Small intestine (tissue), 7 donors: ENCODE data around the gene IFT122. TPM values are rescaled to one million over a fixed set of nuclear protein-coding genes. Genes with fewer than 3 reads are reported as not detected.

Source experiments
- DNase-seq, 2 donors: peaks; one replicate each; pipeline versions ENCODE4 v3.0.0 to v3.0.0-alpha.2; 2013
- FAIRE-seq: peaks from 2 replicates; lab custom pipeline; 2012; peaks lifted over from hg19 to GRCh38; lab: Jason Lieb, UNC
- H3K27ac ChIP-seq, 3 donors: one replicate each; pipeline ENCODE4 v1.5.1; 2013; ENCODE audit warnings: low read length in 2 of 3, mild to moderate bottlenecking in 2 of 3, control low read depth in 1 of 3, inconsistent platforms in 1 of 3, low read depth in 1 of 3, moderate library complexity in 1 of 3
- H3K27me3 ChIP-seq, 3 donors: one replicate each; pipeline ENCODE4 v1.6.1; 2013; ENCODE audit warnings: low read length in 3 of 3, inconsistent platforms in 1 of 3; ENCODE audit not compliant: control insufficient read depth in 3 of 3, insufficient read depth in 3 of 3
- H3K36me3 ChIP-seq, 3 donors: one replicate each; pipeline ENCODE4 v1.6.1; 2013; ENCODE audit warnings: low read length in 3 of 3, inconsistent platforms in 1 of 3, low read depth in 1 of 3, mild to moderate bottlenecking in 1 of 3, moderate library complexity in 1 of 3; ENCODE audit not compliant: control insufficient read depth in 3 of 3, insufficient read depth in 2 of 3
- H3K4me1 ChIP-seq, 3 donors: one replicate each; pipeline ENCODE4 v1.6.1; 2013; ENCODE audit warnings: low read length in 2 of 3, inconsistent platforms in 1 of 3, low read depth in 1 of 3, mild to moderate bottlenecking in 1 of 3, moderate library complexity in 1 of 3; ENCODE audit not compliant: control insufficient read depth in 3 of 3, insufficient read depth in 2 of 3
- H3K4me3 ChIP-seq, 3 donors: one replicate each; pipeline ENCODE4 v1.5.1; 2013; ENCODE audit warnings: low read length in 3 of 3, control low read depth in 1 of 3, inconsistent platforms in 1 of 3, low read depth in 1 of 3, mild to moderate bottlenecking in 1 of 3, moderate library complexity in 1 of 3
- H3K9me3 ChIP-seq, 2 donors: one replicate each; pipeline ENCODE4 v1.6.1; 2013; ENCODE audit warnings: low read depth in 1 of 2, low read length in 1 of 2; ENCODE audit not compliant: control insufficient read depth in 2 of 2, insufficient read depth in 1 of 2
- WGBS, 3 donors: extraction: QIAGEN DNeasy Blood & Tissue Kit; methylation state at CpG; one replicate each; pipeline ENCODE4 v1.1.7; 2013; 5-methylcytosine and 5-hydroxymethylcytosine counted together
- polyA plus RNA-seq, 4 donors: library from polyadenylated mRNA; stranded (reverse) in 3 of 4; unstranded in 1 of 4; fragments of 200-250 nt in 3 of 4; fragments of 120-200 nt in 1 of 4; gene quantifications; one replicate each; pipeline versions ENCODE4 v1.2.1 to v1.2.3, GENCODE V29; 2013
- donor health status: healthy with polysubstance abuse.
- donor health status: control.
- donor health status: control.
- donor health status: Bipolar disorder and iron deficiency.
- donor health status: healthy.

Gene IFT122
- polyA plus RNA-seq, 4 donors: 5.1 to 31.9 (median 9.1) TPM

GRCh38 chr3:129534428-129535027 is 94.5 kb downstream of the IFT122 start:
- H3K4me3 ChIP-seq: no peak overlapping the region
- FAIRE-seq: no peak

GRCh38 chr3:129535075-129535474 is 95.1 kb downstream of the IFT122 start:
- 75 to 91% (median 80%) methylated on average over 1 of the region's 1 CpG for WGBS, 3 donors
- no peaks in the 10 kb centered on the region for H3K9me3 ChIP-seq
- no peaks in the 10 kb centered on the region for H3K4me1 ChIP-seq
- H3K4me3 ChIP-seq: no peak overlapping the region
- no peaks in the 10 kb centered on the region for H3K36me3 ChIP-seq
- no peak overlapping the region for H3K27ac ChIP-seq
- no peaks in the 10 kb centered on the region for H3K27me3 ChIP-seq
- FAIRE-seq: no peak
- DNase-seq: no peak

More at GRCh38 chr3:129534428-129535027, 94.5 kb downstream of the IFT122 start:
- no peaks in the 10 kb centered on the region for H3K9me3 ChIP-seq
- peaks cover 0 to 2% (median 0%) of the 10 kb centered on the region in 3 donors for H3K4me1 ChIP-seq
- 46 to 73% (median 57%) methylated on average over 4 of the region's 4 CpGs for WGBS, 3 donors
- DNase-seq: no peak
- no peak overlapping the region for H3K27ac ChIP-seq
- H3K36me3 ChIP-seq: no peaks in the 10 kb centered on the region
- H3K27me3 ChIP-seq: no peaks in the 10 kb centered on the region

GRCh38 chr3:129536374-129536667 is 96.3 kb downstream of the IFT122 start:
- no peaks in the 10 kb centered on the region for H3K4me1 ChIP-seq
- no peak overlapping the region for H3K27ac ChIP-seq
- H3K27me3 ChIP-seq: no peaks in the 10 kb centered on the region
- DNase-seq (no peak), FAIRE-seq (no peak)
- WGBS, 3 donors: 62 to 75% (median 74%) methylated on average over 2 of the region's 2 CpGs
- no peaks in the 10 kb centered on the region for H3K36me3 ChIP-seq
- no peak overlapping the region for H3K4me3 ChIP-seq
- H3K9me3 ChIP-seq: no peaks in the 10 kb centered on the region

GRCh38 chr3:129536804-129537203 is 96.8 kb downstream of the IFT122 start:
- WGBS, 3 donors: 57 to 82% (median 57%) methylated on average over 3 of the region's 3 CpGs
- H3K27ac ChIP-seq: no peak overlapping the region
- no peak for FAIRE-seq

GRCh38 chr3:129539206-129539605 is 99.2 kb downstream of the IFT122 start:
- FAIRE-seq (no peak), DNase-seq (no peak)
- no peak overlapping the region for H3K4me3 ChIP-seq
- H3K9me3 ChIP-seq: no peaks in the 10 kb centered on the region
- no peak overlapping the region for H3K27ac ChIP-seq
- no peaks in the 10 kb centered on the region for H3K4me1 ChIP-seq
- H3K27me3 ChIP-seq: no peaks in the 10 kb centered on the region
- WGBS, 3 donors: 88 to 93% (median 89%) methylated on average over 8 of the region's 8 CpGs
- no peaks in the 10 kb centered on the region for H3K36me3 ChIP-seq

More at GRCh38 chr3:129536804-129537203, 96.8 kb downstream of the IFT122 start:
- Histone ChIP-seq H3K27me3 (no peaks in the 10 kb centered on the region), H3K36me3 (no peaks in the 10 kb centered on the region), H3K4me3 (no peak overlapping the region), H3K9me3 (no peaks in the 10 kb centered on the region), H3K4me1 (no peaks in the 10 kb centered on the region)
- DNase-seq: no peak

- 89 to 92% (median 90%) methylated on average over 11 of the region's 11 CpGs for WGBS, 3 donors
- Histone ChIP-seq H3K27me3 (no peaks in the 10 kb centered on the region), H3K9me3 (no peaks in the 10 kb centered on the region), H3K27ac (no peak overlapping the region), H3K4me3 (no peak overlapping the region), H3K4me1 (no peaks in the 10 kb centered on the region), H3K36me3 (no peaks in the 10 kb centered on the region)
- DNase-seq (no peak), FAIRE-seq (no peak)
Observed at GRCh38 chr3:129540776-129541516, 100.9 kb downstream of the IFT122 start.

- 86 to 91% (median 89%) methylated on average over 5 of the region's 5 CpGs for WGBS, 3 donors
- H3K27ac ChIP-seq: no peak overlapping the region
- DNase-seq (no peak), FAIRE-seq (no peak)
- no peak overlapping the region for H3K4me3 ChIP-seq
- H3K36me3 ChIP-seq: no peaks in the 10 kb centered on the region
- no peaks in the 10 kb centered on the region for H3K9me3 ChIP-seq
- no peaks in the 10 kb centered on the region for H3K27me3 ChIP-seq
- H3K4me1 ChIP-seq: no peaks in the 10 kb centered on the region
Observed at GRCh38 chr3:129542747-129543146, 102.7 kb downstream of the IFT122 start.

GRCh38 chr3:129543156-129543790 is 103.2 kb downstream of the IFT122 start, which contains the start of gene H1-8:
TSS of gene H1-8 (plus strand) at chr3:129543175. CDS start at chr3:129543219, 44 bp downstream.
- FAIRE-seq (no peak), DNase-seq (no peak)
- H3K36me3 ChIP-seq: no peaks in the 10 kb centered on the region
- 88 to 91% (median 88%) methylated on average over 15 to 16 of the region's 16 CpGs for WGBS, 3 donors
- H3K27ac ChIP-seq: no peak within 1 kb of the TSS
- no peak within 1 kb of the TSS for H3K4me3 ChIP-seq
- H3K4me1 ChIP-seq: no peaks in the 10 kb centered on the region
- H3K9me3 ChIP-seq: no peaks in the 10 kb centered on the region
- H3K27me3 ChIP-seq: no peaks in the 10 kb centered on the region
